NCI-H1048 (cell line): ENCODE data around the gene MGAT2.
"Not testable (repeated sequence)": the region's sequence is repeated elsewhere in the genome, so short reads cannot be mapped to it uniquely, and the experiment has no call there.

Source experiments
- DNase-seq: peaks from one replicate; lab custom pipeline; 2025; lab: John Stamatoyannopoulos, UW

MGAT2 gene

DNA sequence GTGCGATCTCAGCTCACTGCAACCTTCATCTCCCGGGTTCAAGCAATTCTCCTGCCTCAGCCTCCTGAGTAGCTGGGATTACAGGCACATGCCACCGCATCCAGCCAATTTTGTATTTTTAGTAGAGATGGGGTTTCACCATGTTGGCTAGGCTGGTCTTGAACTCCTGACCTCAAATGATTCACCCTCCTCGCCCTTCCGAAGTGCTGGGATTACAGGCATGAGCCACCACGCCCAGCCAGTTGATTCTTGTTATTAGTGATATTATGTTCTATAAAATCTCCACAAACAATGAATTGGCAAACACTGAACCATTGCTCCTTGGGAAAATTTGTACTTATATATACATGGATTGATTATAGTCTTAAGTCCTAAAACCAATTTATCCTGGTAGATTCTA is 36.9 kb downstream of the MGAT2 start:
- DNase-seq = not testable (repeated sequence)

DNA sequence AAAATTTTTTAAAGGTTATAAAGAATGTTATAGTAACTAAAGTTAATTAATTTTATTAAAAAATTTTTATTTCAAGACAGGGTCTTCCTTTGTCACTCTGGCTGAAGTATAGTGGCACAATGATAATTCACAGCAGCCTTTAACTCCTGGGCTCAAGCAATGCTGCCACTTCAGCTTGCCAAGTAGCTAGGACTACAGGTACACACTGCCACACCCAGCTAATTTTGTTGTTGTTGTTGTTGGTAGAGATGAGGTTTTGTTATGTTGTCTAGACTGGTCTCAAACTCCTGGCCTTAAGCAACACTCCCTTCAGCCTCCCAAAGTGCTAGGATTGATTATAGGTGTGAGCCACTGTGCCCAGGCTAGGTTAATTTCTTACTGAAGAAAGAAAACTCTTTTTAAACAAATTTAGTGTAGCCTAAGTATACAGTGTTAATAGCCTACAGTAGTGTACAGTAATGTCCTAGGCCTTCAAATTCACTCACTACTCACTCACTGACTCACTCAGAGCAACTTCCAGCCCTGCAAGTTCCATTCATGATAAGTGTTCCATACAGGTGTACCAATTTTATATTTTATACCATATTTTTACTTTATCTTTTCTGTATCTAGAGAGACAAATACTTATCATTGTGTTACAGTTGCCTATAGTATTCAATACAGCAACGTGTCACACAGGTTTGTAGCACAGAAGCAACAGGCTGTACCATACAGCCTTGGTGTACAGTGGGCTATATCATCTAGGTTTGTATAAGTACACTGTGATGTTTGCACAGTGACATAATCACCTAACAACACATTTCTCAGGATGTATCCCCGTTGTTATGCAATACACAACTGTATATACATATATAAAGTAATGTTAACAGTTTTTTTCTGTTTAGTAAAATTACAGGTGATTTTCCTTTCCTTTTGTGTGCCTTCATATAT is 39.2 kb downstream of the MGAT2 start:
- DNase-seq = no peak

DNA sequence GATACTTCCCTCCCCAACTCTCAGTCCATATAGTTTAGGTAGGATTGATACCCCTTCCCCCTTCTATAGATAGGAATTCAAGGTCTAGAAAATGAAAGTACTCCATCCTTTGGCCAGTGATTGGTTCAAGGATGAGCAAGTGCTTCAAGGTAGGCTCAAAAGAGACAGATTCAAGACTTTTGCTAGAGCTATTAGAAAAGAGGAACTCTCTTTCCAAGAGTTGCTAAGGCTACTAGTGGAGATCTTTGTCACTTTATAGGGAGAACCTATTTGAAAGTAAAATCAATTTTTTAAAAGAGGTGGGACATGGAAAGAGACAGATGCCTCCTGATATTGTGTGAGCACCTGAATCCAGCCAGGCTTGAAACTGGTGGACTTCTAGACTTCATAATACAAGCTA is 49.9 kb downstream of the MGAT2 start:
- DNase-seq = no peak
